Panc1 (cell line): Measurements from ENCODE around the gene GLOD4. TPM values are rescaled to one million over a fixed set of nuclear protein-coding genes. Genes with fewer than 3 reads are reported as not detected.

Experiments
- ATAC-seq: fragments of 200-7000 bp; cut with Tn5 transposase; 2 replicates; pipeline ENCODE4 v1.9.1; 2020; ENCODE audit warnings: mild to moderate bottlenecking, moderate library complexity
- BruUV-seq: library from RNA; stranded (reverse); fragments of 400-500 nt; replicated peaks from 2 replicates; lab custom pipeline; 2021; lab: Mats Ljungman, UMichigan
- CTCF ChIA-PET: fragments of 300-600 bp; sonication (Branson Sonifier 250); formaldehyde crosslinking; loops from one replicate; lab custom pipeline; 2022; ENCODE audit warnings: antibody characterized with exemption; lab: Charles Lee
- POLR2A ChIA-PET: fragments of 300-600 bp; sonication (Branson Sonifier 250); formaldehyde crosslinking; loops from one replicate; lab custom pipeline; 2022; ENCODE audit warnings: antibody characterized with exemption; lab: Charles Lee
- DNase-seq: peaks from one replicate; pipeline ENCODE4 v3.0.0-alpha.2; 2010; ENCODE audit warnings: low read depth, low spot score
- H3K27ac ChIP-seq: 2 replicates; pipeline ENCODE4 v1.5.1; 2011; ENCODE audit warnings: mild to moderate bottlenecking, low read length, inconsistent platforms
- H3K27me3 ChIP-seq: fragments of 200-500 bp; sonication (Bioruptor generic); 2 replicates; pipeline ENCODE4 v1.6.0; 2014; ENCODE audit warnings: low read length, inconsistent platforms; ENCODE audit not compliant: control insufficient read depth, insufficient read depth
- H3K36me3 ChIP-seq: fragments of 200-500 bp; sonication (Bioruptor generic); 2 replicates; pipeline ENCODE4 v1.5.1; 2014; ENCODE audit warnings: inconsistent platforms, mild to moderate bottlenecking, low read length, moderate library complexity; ENCODE audit not compliant: control insufficient read depth, insufficient read depth
- H3K4me1 ChIP-seq: 2 replicates; pipeline ENCODE4 v1.5.1; 2011; ENCODE audit warnings: inconsistent platforms, mild to moderate bottlenecking, low read length, moderate library complexity; ENCODE audit not compliant: control insufficient read depth, insufficient read depth
- H3K4me3 ChIP-seq, 2 experiments: 2 replicates each; pipeline ENCODE4 v1.5.1; 2011 to 2012; ENCODE audit warnings: low read depth in 2 of 2, low read length in 2 of 2, mild to moderate bottlenecking in 2 of 2, inconsistent platforms in 1 of 2, moderate library complexity in 1 of 2
- H3K9me3 ChIP-seq: fragments of 200-500 bp; sonication (Bioruptor generic); 2 replicates; pipeline ENCODE4 v1.5.1; 2014; ENCODE audit warnings: low read depth, mild to moderate bottlenecking, inconsistent platforms, low read length, moderate library complexity; ENCODE audit not compliant: control insufficient read depth, insufficient read depth
- CTCF ChIP-seq: fragments of 450-650 bp; IDR thresholded peaks from 2 replicates; pipeline ENCODE4 v1.5.1; 2017; ENCODE audit warnings: mild to moderate bottlenecking
- POLR2AphosphoS5 ChIP-seq: IDR thresholded peaks from 2 replicates; pipeline ENCODE4 v1.6.1; 2012; ENCODE audit warnings: mild to moderate bottlenecking, low read depth, low read length, moderate library complexity
- REST ChIP-seq, 2 experiments: IDR thresholded peaks; 2 replicates each; pipeline ENCODE4 v1.6.1; 2011 to 2012; ENCODE audit warnings: low read depth in 2 of 2, control low read depth in 1 of 2, low read length in 1 of 2, mild to moderate bottlenecking in 1 of 2, moderate library complexity in 1 of 2; ENCODE audit not compliant: insufficient read depth in 1 of 2
- SIN3A ChIP-seq: IDR thresholded peaks from 2 replicates; pipeline ENCODE4 v1.6.1; 2012; ENCODE audit warnings: low read depth, mild to moderate bottlenecking, low read length, moderate library complexity, borderline replicate concordance; ENCODE audit not compliant: insufficient read depth
- TCF7L2 ChIP-seq: IDR thresholded peaks from 2 replicates; pipeline ENCODE4 v1.6.1; 2011; ENCODE audit warnings: mild to moderate bottlenecking, low read depth, low read length, inconsistent platforms
- in situ Hi-C: cut with HindIII; loops from 2 replicates; pipeline ENCODE4 v1.10.0; 2016; ENCODE audit warnings: low sequenced_read_pairs, low pct_unique_long_range_greater_than_20kb
- intact Hi-C: fragments of 100-400 bp; cut with micrococcal nuclease; formaldehyde crosslinking; loops from one replicate; pipeline ENCODE4 v1.10.0; 2022; ENCODE audit not compliant: unreplicated experiment
- total RNA-seq: library from RNA; stranded (reverse); gene quantifications from one replicate; pipeline ENCODE4 v1.2.1, GENCODE V29; 2021; ENCODE audit not compliant: unreplicated experiment

GLOD4 gene
- total RNA-seq, 1 experiment from 2014 or later, result 57.8 TPM

- H3K4me3 ChIP-seq, result no peak overlapping the region
- H3K9me3 ChIP-seq, result no peaks in the 10 kb centered on the region
- TF ChIP-seq POLR2AphosphoS5, result no peak
- no peak for TF ChIP-seq CTCF
- TF ChIP-seq TCF7L2, result no peak
- no peak for TF ChIP-seq SIN3A
- TF ChIP-seq REST (IDR thresholded peaks at IDR 0.05; ENCODE audit: insufficient read depth in 1 of 2, low read depth in 2 of 2, low read length in 1 of 2), result no peak
- ATAC-seq, result no peak
- intact Hi-C loops, result no loop called here
- H3K36me3 ChIP-seq, result peaks cover 37% of the 10 kb centered on the region
- H3K27me3 ChIP-seq, result no peaks in the 10 kb centered on the region
- H3K27ac ChIP-seq, result no peak overlapping the region
- no TSS peak for BruUV-seq
- POLR2A ChIA-PET, result no interaction called here
- no peak for DNase-seq
- no peaks in the 10 kb centered on the region for H3K4me1 ChIP-seq
- CTCF ChIA-PET, result no interaction called here
- in situ Hi-C loops, result no loop called here
These were observed 7.8 kb downstream of the GLOD4 start for GRCh38 chr17:774313-774584.

DNA sequence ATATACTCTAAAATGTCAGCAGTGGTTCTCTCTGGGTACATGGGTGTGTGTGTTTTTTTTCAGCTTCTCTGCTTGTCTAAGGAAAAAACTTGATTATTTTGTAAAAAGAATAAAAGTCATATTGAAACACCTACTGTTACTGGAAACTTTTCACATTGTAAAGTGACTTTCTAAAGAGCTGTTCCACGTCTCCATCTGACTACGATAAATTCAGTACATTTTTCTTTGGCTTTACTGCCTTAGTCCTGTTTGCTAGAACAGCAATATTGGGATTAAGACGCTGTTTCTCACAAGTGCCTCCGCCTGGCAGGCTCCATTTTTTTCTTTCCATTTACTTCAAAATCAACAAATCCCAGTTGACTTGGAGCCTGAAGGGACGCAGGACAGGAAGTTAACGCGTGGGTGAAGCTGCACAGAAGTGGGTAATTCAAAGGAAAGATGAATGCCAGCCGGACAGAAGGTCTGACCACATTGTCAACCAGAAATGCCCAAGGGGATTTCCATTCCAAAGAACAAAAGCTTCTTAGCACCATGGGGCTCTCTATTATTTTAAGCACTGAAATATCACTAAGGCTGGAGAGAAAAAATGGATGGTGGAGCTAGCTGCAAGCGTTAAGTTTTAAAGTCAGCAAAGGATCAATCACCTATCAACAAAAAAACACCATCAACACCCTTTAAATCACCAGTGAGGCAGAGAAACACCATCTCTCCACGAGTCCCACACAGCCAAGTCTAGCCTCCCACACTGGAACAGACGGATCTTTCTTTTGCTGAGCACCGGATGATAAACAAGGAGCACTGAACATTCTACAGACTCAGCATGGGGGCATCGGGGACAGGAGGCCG lies 8.4 kb downstream of the GLOD4 start:
- peaks cover 37% of the 10 kb centered on the region for H3K36me3 ChIP-seq
- no peaks in the 10 kb centered on the region for H3K27me3 ChIP-seq
- no peak for ATAC-seq
- intact Hi-C loops (no loop called here), in situ Hi-C loops (no loop called here)
- H3K27ac ChIP-seq, result no peak overlapping the region
- POLR2A ChIA-PET, result no interaction called here
- no TSS peak for BruUV-seq
- H3K4me3 ChIP-seq, result no peak overlapping the region
- TF ChIP-seq SIN3A (no peak), POLR2AphosphoS5 (no peak), CTCF (no peak), REST (IDR thresholded peaks at IDR 0.05; ENCODE audit: insufficient read depth in 1 of 2, low read depth in 2 of 2, low read length in 1 of 2) (no peak), TCF7L2 (no peak)
- H3K4me1 ChIP-seq, result no peaks in the 10 kb centered on the region
- DNase-seq, result no peak
- CTCF ChIA-PET, result no interaction called here
- no peaks in the 10 kb centered on the region for H3K9me3 ChIP-seq
